ENCODE data around the gene PDE4D. TPM values are rescaled to one million over a fixed set of nuclear protein-coding genes. Genes with fewer than 3 reads are reported as not detected.

The PDE4D gene
- total RNA-seq, 1 donor from 2014 or later = 85.8 TPM

DNA sequence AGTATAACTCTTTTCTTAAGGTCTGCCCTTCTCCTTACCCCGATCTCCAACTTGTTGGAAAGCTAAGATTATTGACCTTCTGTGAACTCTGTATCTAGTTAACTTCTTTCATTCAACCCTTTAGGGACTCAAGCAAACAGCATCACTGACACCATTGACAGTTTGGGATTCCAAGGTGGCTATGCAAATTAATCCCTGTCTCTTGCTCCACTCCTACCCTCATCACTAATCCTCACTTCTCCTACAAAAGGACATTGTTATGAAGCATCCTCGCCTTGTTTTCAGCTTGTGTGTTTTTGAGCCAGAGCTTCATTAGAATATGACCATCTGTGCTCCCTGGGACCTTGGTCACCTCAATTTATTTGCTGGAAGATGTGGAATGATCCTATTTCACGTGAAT is 337.9 kb downstream of the PDE4D start:
- Histone ChIP-seq H3K4me3 (no peak overlapping the region), H3K9me3 (no peaks in the 10 kb centered on the region), H3K36me3 (no peaks in the 10 kb centered on the region), H3K27ac (no peak overlapping the region), H3K27me3 (no peaks in the 10 kb centered on the region), H3K4me1 (no peaks in the 10 kb centered on the region)
- ATAC-seq = no peak
- intact Hi-C loops (cut with DNase I) = no loop called here
- TF ChIP-seq, protein P1, sequence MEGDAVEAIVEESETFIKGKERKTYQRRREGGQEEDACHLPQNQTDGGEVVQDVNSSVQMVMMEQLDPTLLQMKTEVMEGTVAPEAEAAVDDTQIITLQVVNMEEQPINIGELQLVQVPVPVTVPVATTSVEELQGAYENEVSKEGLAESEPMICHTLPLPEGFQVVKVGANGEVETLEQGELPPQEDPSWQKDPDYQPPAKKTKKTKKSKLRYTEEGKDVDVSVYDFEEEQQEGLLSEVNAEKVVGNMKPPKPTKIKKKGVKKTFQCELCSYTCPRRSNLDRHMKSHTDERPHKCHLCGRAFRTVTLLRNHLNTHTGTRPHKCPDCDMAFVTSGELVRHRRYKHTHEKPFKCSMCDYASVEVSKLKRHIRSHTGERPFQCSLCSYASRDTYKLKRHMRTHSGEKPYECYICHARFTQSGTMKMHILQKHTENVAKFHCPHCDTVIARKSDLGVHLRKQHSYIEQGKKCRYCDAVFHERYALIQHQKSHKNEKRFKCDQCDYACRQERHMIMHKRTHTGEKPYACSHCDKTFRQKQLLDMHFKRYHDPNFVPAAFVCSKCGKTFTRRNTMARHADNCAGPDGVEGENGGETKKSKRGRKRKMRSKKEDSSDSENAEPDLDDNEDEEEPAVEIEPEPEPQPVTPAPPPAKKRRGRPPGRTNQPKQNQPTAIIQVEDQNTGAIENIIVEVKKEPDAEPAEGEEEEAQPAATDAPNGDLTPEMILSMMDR (IDR thresholded peaks at IDR 0.05) = no peak
- DNase-seq = no peak

DNA sequence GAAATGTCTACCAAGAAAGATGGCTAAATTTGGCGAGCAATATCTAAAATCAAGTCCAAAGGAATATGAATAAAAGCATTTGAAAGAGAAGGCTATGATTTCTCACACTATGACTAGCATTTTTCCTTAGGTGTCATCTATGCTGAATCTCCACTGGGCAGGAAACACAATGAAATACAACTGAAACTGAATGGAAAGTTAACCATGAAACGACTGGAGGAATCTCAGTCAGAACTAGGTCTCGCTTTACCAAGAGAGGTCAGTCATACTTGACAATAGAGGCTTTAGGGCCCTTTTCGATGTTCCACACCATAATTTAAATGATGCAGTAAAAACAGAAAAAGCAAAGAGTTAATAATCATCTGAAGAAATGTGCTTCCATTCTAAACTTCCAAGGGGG is 339.0 kb downstream of the PDE4D start:
- no peak overlapping the region for H3K27ac ChIP-seq
- intact Hi-C loops (cut with DNase I) = no loop called here
- no peak for DNase-seq
- no peaks in the 10 kb centered on the region for H3K4me1 ChIP-seq
- no peaks in the 10 kb centered on the region for H3K9me3 ChIP-seq
- no peaks in the 10 kb centered on the region for H3K27me3 ChIP-seq
- TF ChIP-seq, protein P1 (IDR thresholded peaks at IDR 0.05) = no peak
- H3K4me3 ChIP-seq = no peak overlapping the region
- ATAC-seq = no peak
- no peaks in the 10 kb centered on the region for H3K36me3 ChIP-seq

- Histone ChIP-seq H3K9me3 (no peaks in the 10 kb centered on the region), H3K4me1 (no peaks in the 10 kb centered on the region), H3K36me3 (no peaks in the 10 kb centered on the region), H3K4me3 (no peak overlapping the region), H3K27me3 (no peaks in the 10 kb centered on the region), H3K27ac (no peak overlapping the region)
- ATAC-seq = no peak
- DNase-seq = no peak
- intact Hi-C loops (cut with DNase I) = no loop called here
- TF ChIP-seq, protein P1 (IDR thresholded peaks at IDR 0.05) = no peak
These were observed 339.5 kb downstream of the PDE4D start for GRCh38 chr5:59553992-59554391.

- ATAC-seq (peak; percentile 88), DNase-seq (no peak)
- H3K9me3 ChIP-seq = no peaks in the 10 kb centered on the region
- H3K27me3 ChIP-seq = no peaks in the 10 kb centered on the region
- H3K27ac ChIP-seq = no peak overlapping the region
- TF ChIP-seq, protein P1 (IDR thresholded peaks at IDR 0.05) = no peak
- intact Hi-C loops (cut with DNase I) = no loop called here
- no peak overlapping the region for H3K4me3 ChIP-seq
- H3K36me3 ChIP-seq = no peaks in the 10 kb centered on the region
- peaks cover 7% of the 10 kb centered on the region for H3K4me1 ChIP-seq
These were observed 344.6 kb downstream of the PDE4D start for GRCh38 chr5:59548807-59549357.

- intact Hi-C loops (cut with DNase I) = no loop called here
- ATAC-seq (no peak), DNase-seq (no peak)
- H3K27ac ChIP-seq = no peak overlapping the region
- H3K36me3 ChIP-seq = no peaks in the 10 kb centered on the region
- TF ChIP-seq, protein P1 (IDR thresholded peaks at IDR 0.05) = no peak
- H3K4me1 ChIP-seq = peaks cover 18% of the 10 kb centered on the region
- no peaks in the 10 kb centered on the region for H3K27me3 ChIP-seq
- no peaks in the 10 kb centered on the region for H3K9me3 ChIP-seq
- no peak overlapping the region for H3K4me3 ChIP-seq
These were observed 345.8 kb downstream of the PDE4D start for GRCh38 chr5:59547731-59548130.

- DNase-seq (no peak), ATAC-seq (no peak)
- TF ChIP-seq, protein P1 (IDR thresholded peaks at IDR 0.05) = no peak
- no peak overlapping the region for H3K4me3 ChIP-seq
- no peaks in the 10 kb centered on the region for H3K36me3 ChIP-seq
- H3K27ac ChIP-seq = no peak overlapping the region
- peaks cover 21% of the 10 kb centered on the region for H3K4me1 ChIP-seq
- intact Hi-C loops (cut with DNase I) = no loop called here
- no peaks in the 10 kb centered on the region for H3K27me3 ChIP-seq
- no peaks in the 10 kb centered on the region for H3K9me3 ChIP-seq
These were observed 349.0 kb downstream of the PDE4D start for GRCh38 chr5:59544573-59544972.

Measured in upper lobe of right lung (tissue), 1 donor.